Left lung (tissue), 10 donors: ENCODE results near the gene IL4I1. TPM values are rescaled to one million over a fixed set of nuclear protein-coding genes. Genes with fewer than 3 reads are reported as not detected.

Source experiments
- ATAC-seq: fragments of 200-7000 bp; cut with Tn5 transposase; one replicate; pipeline ENCODE4 v1.9.1; 2020; ENCODE audit warnings: moderate library complexity
- DNase-seq, 4 donors: peaks; one replicate each; pipeline ENCODE4 v3.0.0-alpha.2; 2013 to 2020
- H3K27ac ChIP-seq, 2 donors: fragments of 200-600 bp; sonication (generic) in 1 of 2; one replicate each; pipeline versions ENCODE4 v1.5.0 to v1.8.0; 2020 to 2021
- H3K27me3 ChIP-seq, 2 donors: fragments of 200-600 bp; sonication (generic) in 1 of 2; one replicate each; pipeline versions ENCODE4 v1.5.0 to v1.8.0; 2020 to 2021
- H3K36me3 ChIP-seq, 2 donors: fragments of 200-600 bp; sonication (generic) in 1 of 2; one replicate each; pipeline versions ENCODE4 v1.5.0 to v1.8.0; 2020 to 2021
- H3K4me1 ChIP-seq, 2 donors: fragments of 200-600 bp; one replicate each; pipeline ENCODE4 v1.8.0; 2021
- H3K4me3 ChIP-seq, 2 donors: fragments of 200-600 bp; sonication (generic) in 1 of 2; one replicate each; pipeline versions ENCODE4 v1.5.0 to v1.8.0; 2020 to 2021; ENCODE audit warnings: mild to moderate bottlenecking in 1 of 2
- H3K9me3 ChIP-seq, 2 donors: fragments of 200-600 bp; sonication (generic) in 1 of 2; one replicate each; pipeline versions ENCODE4 v1.5.0 to v1.8.0; 2020 to 2021
- intact Hi-C, 2 donors: fragments of 100-400 bp; cut with DNase I; formaldehyde crosslinking; loops; one replicate each; pipeline versions ENCODE4 v1.11.2 to v1.14.2; 2022
- polyA plus RNA-seq, 6 donors: library from polyadenylated mRNA; unstranded; fragments of 120-200 nt; gene quantifications; one replicate each; pipeline ENCODE4 v1.2.1, GENCODE V29; 2013; ENCODE audit not compliant: insufficient read length in 6 of 6
- total RNA-seq, 2 donors: library from RNA; stranded (reverse); fragmentation: NEBNext Ultra II Directional; extraction: Animal tissue kit (Norgen Biotek cat#: 25700); gene quantifications; one replicate each; pipeline ENCODE4 v1.2.1, GENCODE V29; 2021
- TF ChIP-seq, protein P1 (sequence below), 2 donors: fragments of 200-600 bp; sonication (generic) in 1 of 2; IDR thresholded peaks; one replicate each; pipeline versions ENCODE4 v1.5.0 to v1.8.0; 2021; ENCODE audit warnings: antibody characterized with exemption in 2 of 2
- donor health status: DM: no; HTN: yes; CAD: no.
- donor health status: DM: no; HTN: no; CAD: no.

The IL4I1 gene
- total and polyA plus RNA-seq, 8 donors, result 1.1 to 6.5 (median 1.8) TPM

- peaks cover 0 to 73% of the 10 kb centered on the region in 2 donors for H3K36me3 ChIP-seq
- ATAC-seq (no peak), DNase-seq (peak in 1 of 4 donors; percentile 73)
- TF ChIP-seq, protein P1, sequence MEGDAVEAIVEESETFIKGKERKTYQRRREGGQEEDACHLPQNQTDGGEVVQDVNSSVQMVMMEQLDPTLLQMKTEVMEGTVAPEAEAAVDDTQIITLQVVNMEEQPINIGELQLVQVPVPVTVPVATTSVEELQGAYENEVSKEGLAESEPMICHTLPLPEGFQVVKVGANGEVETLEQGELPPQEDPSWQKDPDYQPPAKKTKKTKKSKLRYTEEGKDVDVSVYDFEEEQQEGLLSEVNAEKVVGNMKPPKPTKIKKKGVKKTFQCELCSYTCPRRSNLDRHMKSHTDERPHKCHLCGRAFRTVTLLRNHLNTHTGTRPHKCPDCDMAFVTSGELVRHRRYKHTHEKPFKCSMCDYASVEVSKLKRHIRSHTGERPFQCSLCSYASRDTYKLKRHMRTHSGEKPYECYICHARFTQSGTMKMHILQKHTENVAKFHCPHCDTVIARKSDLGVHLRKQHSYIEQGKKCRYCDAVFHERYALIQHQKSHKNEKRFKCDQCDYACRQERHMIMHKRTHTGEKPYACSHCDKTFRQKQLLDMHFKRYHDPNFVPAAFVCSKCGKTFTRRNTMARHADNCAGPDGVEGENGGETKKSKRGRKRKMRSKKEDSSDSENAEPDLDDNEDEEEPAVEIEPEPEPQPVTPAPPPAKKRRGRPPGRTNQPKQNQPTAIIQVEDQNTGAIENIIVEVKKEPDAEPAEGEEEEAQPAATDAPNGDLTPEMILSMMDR (IDR thresholded peaks at IDR 0.05), result no peak
- intact Hi-C loops, result no loop called here
- H3K27ac ChIP-seq, result no peak overlapping the region
- H3K9me3 ChIP-seq, result no peaks in the 10 kb centered on the region
- H3K4me1 ChIP-seq, result peaks cover 17 to 26% of the 10 kb centered on the region in 2 donors
- no peak overlapping the region for H3K4me3 ChIP-seq
- peaks cover 0 to 8% of the 10 kb centered on the region in 2 donors for H3K27me3 ChIP-seq
These were observed 40.1 kb downstream of the IL4I1 start for GRCh38 chr19:49856574-49857021.

- DNase-seq (peak in 1 of 4 donors; percentile 65), ATAC-seq (no peak)
- Histone ChIP-seq H3K36me3 (peaks cover 0 to 67% of the 10 kb centered on the region in 2 donors), H3K4me3 (no peak overlapping the region), H3K27me3 (peaks cover 0 to 9% of the 10 kb centered on the region in 2 donors), H3K9me3 (no peaks in the 10 kb centered on the region), H3K27ac (no peak overlapping the region), H3K4me1 (peaks cover 15 to 23% of the 10 kb centered on the region in 2 donors)
- TF ChIP-seq, protein P1 (IDR thresholded peaks at IDR 0.05), result no peak
- intact Hi-C loops, result no loop called here
These were observed 40.8 kb downstream of the IL4I1 start for GRCh38 chr19:49855676-49856573.

DNA sequence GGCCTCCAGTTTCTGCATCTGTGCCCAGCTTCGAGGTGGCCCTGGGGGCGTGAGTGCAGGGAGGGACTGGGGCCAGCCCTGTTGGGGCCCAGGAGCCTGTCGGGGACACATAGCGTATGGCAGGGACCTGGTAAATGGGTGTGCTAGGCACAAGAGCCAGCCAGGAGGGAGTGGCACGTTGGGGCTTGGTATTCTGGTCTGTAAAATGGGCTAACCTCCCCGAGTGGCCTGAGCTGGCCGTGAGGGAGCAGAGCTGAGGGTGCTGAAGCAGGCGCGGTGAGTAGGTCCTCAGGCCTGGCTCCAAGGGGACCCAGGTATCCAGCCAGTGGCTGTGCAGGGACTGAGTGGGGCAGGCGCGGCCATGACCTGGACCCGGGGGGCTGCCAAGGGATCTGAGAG, 41.4 kb downstream of the IL4I1 start:
- intact Hi-C loops, result no loop called here
- Histone ChIP-seq H3K27ac (no peak overlapping the region), H3K4me3 (no peak overlapping the region), H3K4me1 (peaks cover 12 to 23% of the 10 kb centered on the region in 2 donors), H3K36me3 (peaks cover 0 to 60% of the 10 kb centered on the region in 2 donors), H3K9me3 (no peaks in the 10 kb centered on the region), H3K27me3 (peaks cover 0 to 9% of the 10 kb centered on the region in 2 donors)
- DNase-seq (peak in 1 of 4 donors; percentile 59), ATAC-seq (no peak)
- TF ChIP-seq, protein P1 (IDR thresholded peaks at IDR 0.05), result no peak

DNA sequence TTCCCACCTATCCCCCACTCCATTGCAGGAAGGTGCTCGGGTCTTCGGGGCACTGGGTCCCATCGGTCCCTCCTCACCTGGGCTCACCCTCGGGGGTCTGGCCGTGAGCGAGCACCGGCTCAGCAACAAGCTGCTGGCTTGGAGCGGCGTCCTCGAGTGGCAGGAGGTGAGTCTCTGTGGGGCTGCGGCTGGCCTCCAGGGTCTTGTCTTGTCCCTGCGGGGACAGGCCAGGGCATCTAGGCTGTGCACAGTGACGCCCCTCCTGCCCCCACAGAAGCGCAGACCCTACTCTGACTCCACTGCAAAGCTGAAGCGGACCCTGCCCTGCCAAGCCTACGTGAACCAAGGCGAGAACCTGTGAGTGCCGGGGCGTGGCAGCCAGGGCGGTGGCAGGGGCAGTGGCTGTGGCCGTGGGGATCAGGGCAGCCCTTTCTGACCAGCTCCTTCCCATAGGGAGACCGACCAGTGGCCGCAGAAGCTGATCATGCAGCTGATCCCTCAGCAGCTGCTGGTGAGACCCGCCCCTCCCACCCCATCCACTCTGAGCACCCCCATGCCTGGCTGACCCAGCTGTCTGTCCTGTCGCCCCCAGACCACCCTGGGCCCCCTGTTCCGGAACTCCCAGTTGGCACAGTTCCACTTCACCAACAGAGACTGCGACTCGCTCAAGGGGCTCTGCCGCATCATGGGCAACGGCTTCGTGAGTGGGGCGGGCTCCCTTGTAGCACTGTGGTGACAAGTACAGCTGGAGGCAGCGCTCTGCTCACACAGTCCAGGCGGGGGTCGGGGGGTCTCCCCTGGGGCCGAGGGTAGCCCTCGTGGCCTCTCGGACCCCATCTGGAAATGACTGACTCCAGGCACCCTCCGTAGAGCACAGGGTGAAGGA, 42.1 kb downstream of the IL4I1 start:
- Histone ChIP-seq H3K36me3 (peaks cover 0 to 54% of the 10 kb centered on the region in 2 donors), H3K27me3 (peaks cover 0 to 9% of the 10 kb centered on the region in 2 donors)

More for the DNA sequence above, 42.1 kb downstream of the IL4I1 start:
- Histone ChIP-seq H3K4me1 (peaks cover 16 to 30% of the 10 kb centered on the region in 2 donors), H3K4me3 (no peak overlapping the region), H3K27ac (no peak overlapping the region), H3K9me3 (no peaks in the 10 kb centered on the region)
- ATAC-seq (no peak), DNase-seq (peak in 1 of 4 donors; percentile 80)
- TF ChIP-seq, protein P1 (IDR thresholded peaks at IDR 0.05), result no peak
- intact Hi-C loops, result no loop called here
